HG03520 (cell line): Measurements from ENCODE around the gene ARF6.
A peak's percentile ranks its signal among the peaks of the same experiment; 100 is the strongest.
"Not testable (repeated sequence)": the region's sequence is repeated elsewhere in the genome, so short reads cannot be mapped to it uniquely, and the experiment has no call there.

ENCODE experiments used
- ATAC-seq: cut with Tn5 transposase; IDR thresholded peaks from one replicate; pipeline ENCODE4 v1.9.1; 2021; ENCODE audit warnings: mild to moderate bottlenecking, moderate library complexity; ENCODE audit not compliant: unreplicated experiment

Gene ARF6

DNA sequence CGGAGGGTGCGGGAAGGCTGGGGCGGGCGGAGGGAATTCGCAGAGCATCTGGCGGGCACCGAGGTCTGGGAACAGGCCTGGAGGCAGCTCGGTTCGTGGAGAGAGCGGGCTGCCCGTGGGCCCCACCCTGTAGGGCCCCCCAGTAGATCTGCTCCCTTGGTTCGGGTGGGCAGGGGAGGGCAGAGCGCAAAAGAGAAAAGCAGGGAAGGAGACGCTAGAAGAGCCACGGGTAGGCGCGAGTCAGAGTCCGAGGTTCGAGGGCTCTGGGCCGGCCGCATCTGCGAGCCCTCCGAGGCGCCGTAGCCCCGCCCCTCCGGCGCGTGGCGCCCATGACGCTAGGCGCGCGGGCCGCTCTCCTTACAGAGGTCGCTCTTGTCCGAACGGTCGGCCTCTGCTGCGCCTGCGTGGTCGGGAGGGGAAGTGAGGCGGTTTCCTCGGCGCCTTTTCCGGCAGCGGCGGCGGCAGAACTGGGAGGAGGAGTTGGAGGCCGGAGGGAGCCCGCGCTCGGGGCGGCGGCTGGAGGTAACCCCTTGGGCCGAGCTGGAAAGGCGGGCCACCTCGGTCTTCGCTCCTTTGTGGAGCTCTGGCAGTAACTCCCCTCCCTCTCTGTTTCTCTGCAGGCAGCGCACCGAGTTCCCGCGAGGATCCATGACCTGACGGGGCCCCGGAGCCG lies at the start of gene ARF6:
TSS of gene ARF6 (plus strand) at position 447 of the 673 bp plus-strand sequence. CDS start 655 bp downstream, outside the sequence.
- ATAC-seq, result peak; percentile 80

DNA sequence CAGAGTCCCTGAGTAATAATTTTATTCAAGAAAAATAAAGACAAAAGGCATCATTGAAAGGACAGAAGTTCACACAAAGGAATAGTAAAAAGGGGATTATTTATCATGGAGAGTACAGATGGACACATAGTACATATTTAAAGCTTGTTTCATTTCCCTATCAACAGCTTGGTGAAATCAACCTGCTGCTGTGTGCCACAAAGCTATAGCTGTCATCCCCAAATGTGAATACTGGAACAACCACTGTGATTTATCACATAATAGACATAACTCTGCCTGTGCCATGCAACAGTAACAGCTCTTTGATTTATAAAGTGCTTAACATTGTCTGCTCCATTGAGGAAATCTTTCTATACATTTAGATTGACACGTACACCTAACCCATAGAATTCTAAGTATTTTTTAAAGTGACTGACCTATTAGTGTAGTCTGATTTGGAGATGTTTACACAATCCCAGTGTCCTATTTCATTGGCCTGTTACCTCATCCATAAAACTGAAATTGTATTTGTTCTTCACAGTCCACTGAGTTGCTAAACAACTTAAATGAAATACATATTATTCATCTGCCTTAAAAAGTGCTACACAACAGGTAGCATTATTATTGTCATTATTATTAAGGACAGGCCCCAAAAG lies 43.6 kb upstream of the ARF6 start:
- no peak for ATAC-seq

DNA sequence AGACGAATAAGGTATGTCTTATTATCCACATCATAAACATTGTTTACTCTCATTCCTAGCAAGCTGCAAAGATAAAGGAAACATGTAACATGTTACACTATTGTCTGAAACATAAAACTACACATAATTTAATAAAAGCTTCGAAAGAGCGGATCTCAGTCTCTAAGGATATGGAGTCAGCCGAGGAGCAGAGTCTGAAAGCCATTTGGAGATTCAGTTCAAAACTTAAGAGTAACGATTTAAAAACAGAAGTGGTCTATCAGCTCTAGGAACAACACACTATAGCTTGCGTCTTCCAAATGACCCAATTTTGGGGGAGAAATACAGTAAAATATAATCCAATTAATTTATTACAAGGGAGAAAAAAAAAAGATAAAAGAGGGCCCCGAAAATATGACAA lies 41.1 kb upstream of the ARF6 start:
- ATAC-seq, result no peak

DNA sequence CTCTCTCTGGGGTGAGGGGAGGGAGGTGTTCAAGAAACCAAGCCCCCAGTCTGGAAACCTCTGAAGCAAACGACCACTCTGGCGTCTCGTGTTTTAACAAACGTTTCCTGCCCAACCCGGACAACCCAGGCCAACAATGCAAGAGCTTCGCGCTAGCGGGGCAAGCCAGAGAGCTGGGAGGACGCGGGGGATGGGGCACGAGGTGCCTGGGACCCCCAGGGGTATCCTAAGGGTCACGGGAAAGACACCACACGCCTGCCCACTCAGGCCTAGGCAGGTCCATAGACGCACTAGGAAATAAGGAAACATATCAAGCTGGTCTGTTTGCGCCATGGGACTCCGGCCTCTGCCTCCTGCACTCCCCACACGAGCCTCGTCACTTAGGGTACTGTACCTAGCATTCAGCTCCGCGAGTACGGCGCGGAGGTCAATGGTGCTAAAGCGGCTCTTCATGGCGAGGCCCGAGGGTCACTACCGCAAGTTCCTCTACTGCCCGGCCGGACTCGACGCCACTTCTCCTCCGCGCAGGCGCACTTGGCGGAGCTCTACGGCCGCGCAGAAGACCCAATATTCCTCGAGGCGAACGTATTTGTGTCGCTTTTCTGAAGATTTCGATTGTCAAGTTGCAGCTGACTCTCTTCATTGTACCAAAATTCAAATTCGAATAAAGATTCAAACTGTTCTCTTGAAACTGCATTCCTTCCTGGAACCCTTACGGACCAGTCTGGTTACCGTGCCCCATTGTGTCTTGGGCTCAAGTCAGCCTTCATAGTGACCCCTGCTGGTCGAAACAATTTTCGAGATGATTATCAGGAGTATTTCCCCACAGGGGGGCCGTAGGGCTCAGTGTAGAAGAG lies 40.4 kb upstream of the ARF6 start, which contains the start of gene NEMF:
TSS of gene NEMF (minus strand) at position 488 of the 857 bp plus-strand sequence. CDS start at position 453, 35 bp downstream.
- ATAC-seq, result peak; percentile 75

DNA sequence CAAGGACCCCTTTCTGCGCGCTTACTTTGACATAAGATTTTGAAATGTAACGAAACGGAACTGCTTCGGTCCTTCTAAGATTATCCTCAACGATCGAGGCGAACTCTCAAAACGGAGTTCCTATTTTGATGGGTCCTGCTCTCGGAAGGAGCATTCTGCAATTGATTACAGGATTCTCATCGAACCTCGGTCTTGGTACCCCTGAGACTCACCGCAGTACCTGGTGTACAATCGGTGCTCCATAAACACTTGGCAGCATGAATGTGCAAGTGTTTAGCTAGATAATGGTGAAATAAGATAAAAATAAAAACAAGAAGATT lies 39.8 kb upstream of the ARF6 start:
- ATAC-seq, result peak; percentile 2

DNA sequence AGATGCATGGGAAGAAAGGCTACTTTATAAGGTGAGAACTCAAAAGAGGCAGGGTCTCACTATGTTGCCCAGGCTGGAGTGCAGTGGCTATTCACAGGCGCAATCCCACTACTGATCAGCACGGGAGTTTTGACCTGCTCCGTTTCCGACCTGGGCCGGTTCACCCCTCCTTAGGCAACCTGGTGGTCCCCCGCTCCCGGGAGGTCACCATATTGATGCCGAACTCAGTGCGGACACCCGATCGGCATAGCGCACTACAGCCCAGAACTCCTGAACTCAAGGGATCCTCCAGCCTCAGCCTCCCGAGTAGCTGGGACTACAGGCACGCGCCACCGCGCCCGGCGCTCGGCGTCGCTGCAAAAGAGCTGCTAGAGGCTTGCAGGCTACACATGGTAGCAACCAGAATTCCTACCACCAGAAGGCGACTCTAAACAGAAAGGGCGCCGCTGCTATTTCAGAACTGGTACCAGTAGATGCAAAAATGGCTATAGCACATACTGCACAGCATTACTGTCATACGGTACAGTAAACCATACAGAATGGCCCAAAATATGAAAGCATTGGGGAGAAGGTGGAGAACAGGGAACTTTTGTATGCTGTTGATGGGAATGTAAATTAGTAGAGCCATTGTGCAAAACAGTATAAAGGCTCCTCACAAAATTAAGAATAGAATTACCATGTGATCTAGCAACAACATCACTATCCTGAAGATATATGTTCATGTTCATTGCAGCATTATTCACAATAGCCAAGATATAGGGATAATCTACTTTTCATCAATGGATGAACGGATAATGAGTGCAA lies 39.1 kb upstream of the ARF6 start:
- peak; percentile 36 for ATAC-seq

DNA sequence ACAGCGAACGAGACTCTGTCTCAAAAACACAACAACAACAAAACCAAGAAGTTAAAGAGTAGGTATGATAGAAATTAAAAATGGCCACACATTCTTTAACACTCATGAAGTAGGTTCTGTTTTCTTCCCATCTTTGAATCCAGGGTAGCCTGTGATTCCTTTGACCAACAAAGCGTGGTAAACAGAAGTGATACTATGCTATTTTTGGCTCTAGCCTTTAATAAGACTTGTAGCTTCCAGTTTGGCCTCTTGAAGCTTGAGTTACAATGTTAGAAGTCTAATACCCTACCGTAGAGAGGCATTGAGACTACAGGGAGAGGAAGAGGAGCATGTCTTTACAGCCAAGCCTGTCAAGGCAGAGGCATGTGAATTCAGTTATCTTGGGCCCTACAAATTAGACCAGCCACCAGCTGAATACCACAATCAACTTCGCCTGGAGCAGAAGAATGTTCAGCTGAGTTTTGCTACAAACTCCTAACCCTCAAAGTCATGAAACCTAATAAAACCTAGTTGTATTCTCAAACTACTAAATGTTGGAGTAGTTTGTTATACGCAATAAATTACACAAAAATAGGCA lies 35.4 kb upstream of the ARF6 start:
- no peak for ATAC-seq

DNA sequence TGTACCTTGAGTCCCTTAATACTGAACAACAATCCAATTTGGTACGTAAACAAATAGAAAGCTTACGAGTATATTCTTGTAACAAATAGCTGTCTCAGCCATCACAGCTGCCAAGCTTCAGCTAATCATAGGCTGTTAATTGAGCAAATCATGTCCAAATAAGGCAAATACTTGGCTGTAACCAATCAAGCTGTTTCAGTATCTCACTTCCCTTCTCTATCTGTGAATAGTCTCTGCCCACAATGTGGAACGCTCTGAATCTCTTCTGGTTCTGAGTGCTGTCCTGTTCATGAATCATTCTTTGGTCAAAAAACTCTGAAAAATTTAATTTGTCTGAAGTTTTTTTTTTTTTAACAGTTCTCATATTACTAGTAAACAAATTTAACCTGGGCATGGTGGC lies 34.5 kb upstream of the ARF6 start:
- ATAC-seq, result no peak

DNA sequence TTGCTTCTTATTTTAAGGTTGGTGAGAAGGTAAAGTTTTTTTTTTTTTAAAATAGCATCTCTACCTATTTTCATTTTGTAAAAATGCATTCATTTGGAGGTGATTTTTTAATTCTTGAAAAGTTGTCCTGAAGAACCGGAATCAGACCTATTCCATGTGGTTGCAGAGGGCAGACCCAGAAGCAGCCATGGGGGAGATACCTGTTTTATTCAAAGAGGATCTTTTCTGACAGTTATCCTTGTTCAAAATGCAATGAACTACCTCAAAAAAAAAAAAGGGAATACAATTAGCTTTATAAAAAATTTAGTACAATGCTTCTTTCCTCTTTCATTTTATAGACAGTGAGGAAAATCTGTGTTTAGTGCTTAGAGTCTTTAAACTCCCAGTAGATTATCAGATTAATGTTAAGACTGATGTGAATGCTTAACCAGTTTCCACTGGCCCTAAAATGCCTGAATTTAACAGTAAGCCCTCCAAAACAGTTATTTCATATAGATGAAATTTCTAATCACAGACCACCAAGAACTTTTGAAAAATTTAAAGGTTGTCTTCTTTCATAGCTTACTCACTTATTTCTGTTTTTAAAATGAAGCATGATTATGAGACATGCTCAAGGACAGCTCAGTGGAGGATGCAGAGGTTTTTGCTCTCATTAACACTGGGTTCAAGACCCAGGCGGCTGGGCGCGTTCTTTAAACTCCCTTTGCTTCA lies 31.7 kb upstream of the ARF6 start:
- no peak for ATAC-seq

DNA sequence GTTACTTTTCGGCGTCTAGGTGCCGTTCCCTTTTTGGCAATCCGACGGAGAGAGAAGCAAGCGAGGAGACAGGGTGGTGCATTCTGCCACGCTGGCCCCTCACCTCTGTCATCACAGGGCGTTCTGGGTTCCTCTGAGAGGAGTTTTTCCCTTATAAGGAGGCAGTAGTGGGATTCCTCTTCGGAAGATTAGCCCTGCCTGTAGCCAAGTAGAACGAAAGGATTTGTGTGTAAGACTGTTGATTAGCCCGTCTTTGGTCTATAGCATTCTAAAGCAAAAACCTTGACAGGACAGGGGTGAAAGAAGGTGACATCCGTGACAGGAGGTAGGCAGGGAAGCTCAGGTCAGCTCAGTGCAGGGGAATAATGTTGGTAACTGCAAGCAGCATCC lies 31.2 kb upstream of the ARF6 start:
- ATAC-seq, result peak; percentile 7

DNA sequence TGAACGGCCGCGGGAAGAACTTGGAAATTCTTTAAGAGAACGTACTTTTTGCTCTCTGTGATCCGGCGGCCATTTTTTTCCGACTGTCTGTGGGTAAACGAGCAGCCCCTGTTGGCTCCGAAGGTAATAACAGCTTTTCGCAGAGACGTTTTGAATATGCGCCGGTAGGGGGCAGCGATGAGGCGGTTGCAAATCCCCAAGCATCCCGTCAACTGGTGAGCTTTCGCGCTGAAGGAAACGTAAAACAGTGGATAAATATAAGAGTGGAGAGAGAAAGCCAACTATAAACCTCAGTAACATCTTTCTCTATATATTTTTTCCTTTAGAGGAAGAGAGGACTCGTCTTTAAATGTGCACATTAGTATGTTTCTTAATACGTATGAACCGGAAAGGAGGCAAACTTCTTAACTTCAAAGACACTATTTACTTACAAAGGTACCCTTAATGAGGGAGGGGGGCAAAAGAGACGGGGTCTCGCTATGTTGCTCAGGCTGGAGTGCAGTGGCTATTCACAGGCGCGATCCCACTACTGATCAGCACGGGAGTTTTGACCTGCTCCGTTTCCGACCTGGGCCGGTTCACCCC lies 30.7 kb upstream of the ARF6 start:
- ATAC-seq, result peak; percentile 22

DNA sequence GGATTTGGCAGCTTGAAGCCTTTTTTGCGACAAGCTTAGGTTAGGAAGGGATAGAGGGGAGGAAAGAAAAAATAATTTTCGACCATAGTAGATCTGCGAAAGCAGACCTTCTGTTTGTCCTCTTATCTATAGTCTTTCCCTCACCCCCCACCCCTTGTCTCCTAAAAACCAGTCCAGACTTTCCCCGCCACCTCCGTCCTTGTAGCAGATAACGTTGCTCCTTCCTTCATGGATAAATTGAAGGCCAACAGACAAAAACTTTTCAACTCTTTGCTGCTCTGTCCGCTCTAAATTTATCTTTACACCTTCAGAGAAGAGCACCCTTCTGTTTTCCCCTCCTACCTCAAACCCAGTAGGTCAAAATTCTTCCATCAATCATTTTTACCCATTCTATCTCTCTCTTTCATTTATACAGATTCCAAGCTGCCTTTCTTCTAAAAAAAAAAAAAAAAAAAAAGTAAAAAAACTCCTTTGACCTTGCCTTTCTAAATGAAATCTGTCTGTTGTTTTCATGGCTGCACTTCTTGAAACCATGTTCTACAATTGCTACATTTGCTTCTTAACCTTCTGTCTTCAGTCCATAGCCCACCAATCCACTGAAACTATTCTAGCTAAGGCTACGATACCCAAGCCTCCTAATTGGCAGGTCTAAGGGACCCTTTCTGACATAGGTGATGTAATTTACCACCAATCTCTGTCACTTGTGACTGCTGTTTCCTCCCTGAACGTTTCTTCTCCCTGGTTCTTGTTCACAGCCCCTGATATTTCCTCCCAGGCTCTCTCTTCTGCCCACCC lies 29.2 kb upstream of the ARF6 start:
- ATAC-seq, result no peak

DNA sequence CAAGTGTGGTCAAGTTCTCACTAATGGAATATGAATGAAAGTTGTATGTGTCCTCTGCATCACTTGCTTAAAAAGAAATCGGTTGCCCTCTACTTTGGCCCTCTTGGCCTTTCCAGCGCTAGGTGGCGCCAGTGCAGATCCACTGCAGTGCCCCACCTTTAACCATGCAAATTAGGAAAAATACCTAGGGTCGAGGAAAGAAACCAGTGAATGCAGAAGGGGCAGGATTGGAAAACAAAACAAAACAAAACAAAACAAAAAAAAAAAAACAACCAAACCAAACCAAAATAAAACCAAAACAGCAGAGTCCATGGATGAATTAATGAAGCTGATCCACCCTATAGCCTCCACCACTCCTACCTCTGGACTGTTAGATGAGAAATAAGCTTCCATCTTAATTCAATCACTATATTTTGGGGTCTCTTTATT lies 27.4 kb upstream of the ARF6 start:
- ATAC-seq, result no peak

DNA sequence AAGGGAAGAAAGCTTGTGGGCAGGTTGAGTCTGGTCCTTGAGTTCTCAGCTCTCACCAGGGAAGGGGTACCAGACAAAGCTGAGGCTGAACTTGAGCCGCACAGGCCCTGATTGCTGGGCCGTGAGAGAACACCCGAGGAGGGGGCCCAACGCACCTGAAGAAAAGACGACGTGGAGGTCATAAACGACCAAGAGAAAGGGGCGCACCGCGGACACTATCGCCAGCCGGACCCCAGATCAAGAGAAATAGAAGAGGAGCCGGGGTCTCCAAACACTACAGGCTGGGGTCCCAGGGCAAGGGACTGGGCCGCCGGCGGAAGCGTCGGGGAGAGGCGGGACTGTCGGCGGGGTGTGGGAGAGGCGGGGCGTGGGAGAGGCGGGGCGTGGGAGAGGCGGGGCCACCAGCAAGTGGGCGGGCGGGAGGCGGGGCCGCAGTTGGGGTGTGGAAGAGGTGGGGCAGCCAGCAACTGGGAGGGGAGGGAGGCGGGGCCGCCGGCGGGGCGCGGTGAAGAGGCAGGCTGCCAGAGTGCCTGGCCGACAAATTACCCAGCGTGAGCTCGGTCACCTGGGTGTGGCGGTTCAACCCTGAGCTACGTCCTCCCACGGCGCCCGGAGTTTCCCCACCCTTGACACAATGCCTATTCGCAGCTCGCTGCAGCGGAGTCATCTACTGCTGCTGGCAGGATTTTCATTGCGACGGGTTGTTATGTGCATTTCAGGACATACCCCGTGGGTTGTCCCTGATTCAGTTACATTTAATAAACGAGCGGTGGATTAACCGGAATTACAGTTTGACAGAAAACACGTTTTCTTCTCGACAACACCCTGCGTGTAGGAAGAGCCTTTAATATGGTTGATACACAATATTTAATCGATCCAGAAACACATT lies 24.8 kb upstream of the ARF6 start:
- ATAC-seq, result peak; percentile 81

DNA sequence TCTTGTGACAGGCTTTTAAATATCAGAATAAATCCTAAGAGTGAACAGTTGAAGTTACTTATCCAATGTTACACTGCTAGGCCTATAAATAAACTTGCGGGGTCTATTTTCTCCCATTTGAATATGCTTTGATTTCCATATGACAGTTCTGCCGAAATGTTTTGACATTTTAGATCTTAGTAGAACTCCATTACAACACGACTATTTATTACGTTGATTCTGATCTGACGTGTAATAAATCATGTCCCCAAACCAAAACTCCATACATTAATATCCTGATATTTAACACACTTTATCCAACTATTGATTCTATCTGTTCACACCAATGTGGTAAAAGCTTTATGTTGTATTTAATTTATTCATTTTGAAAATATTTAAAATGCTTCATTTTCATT lies 24.2 kb upstream of the ARF6 start:
- no peak for ATAC-seq

DNA sequence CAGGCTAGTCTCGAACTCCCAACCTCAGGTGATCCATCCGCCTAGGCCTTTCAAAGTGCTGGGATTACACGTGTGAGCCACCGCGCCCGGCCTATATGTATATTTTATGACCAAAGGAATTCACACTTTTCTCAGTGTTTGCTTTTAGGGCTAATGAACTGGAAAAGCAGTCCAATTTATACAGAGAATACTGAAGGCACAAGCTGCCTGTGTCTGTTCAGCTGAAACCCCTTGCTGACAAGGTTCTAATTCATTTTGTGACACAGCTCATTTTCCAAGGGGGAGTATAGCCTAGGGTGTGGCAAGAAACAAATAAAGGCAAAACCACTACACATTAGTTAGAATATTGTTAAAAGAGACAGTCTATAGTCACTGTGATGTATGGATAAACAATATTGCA lies 22.0 kb upstream of the ARF6 start:
- ATAC-seq, result no peak

DNA sequence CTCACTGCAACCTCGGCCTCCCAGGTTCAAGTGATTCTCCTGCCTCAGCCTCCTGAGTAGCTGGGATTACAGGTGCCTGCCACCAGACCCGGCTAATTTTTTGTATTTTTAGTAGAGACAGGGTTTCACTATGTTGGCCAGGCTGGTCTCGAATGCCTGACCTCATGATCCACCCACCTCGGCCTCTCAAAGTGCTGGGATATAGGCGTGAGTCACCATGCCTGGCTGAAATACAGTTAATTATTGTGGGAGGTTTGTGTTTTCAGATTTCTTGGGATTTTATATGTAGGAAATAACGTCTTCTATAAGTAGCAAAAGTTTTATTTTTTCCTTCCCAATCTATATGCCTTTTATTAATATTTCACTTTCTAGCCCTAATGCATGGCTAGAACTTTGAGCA lies 19.3 kb upstream of the ARF6 start:
- not testable (repeated sequence) for ATAC-seq

DNA sequence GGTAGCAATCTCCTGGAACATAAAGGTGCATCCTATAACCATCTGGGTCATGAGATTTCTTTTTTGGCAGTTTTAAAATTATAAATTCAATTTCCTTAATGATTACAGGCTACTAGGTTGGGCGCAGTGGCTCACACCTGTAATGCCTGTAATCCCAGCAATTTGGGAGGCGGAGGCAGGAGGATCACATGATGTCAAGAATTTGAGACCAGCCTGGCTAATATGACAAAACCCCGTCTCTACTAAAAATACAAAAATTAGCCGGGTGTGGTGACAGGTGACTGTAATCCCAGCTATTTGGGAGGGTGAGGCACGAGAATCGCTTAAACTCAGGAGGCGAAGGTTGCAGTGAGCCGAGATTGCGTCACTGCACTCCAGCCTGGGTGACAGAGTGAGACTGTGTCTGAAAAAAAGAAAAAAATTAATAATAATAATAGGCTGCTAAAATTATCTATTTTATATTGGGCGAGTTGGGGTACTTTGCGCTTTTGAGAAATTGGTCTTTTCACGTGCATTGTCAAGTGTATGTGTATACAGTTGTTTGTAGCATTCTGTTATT lies 17.2 kb upstream of the ARF6 start:
- no peak for ATAC-seq
